Raji (cell line): ENCODE data around the gene C1orf35.
A peak's percentile ranks its signal among the peaks of the same experiment; 100 is the strongest.

Experiments used
- POLR2A ChIP-seq: IDR thresholded peaks from 2 replicates; pipeline ENCODE4 v1.6.1; 2011; ENCODE audit warnings: low read depth, low read length, control low read depth; ENCODE audit not compliant: insufficient read depth

C1orf35 gene

DNA sequence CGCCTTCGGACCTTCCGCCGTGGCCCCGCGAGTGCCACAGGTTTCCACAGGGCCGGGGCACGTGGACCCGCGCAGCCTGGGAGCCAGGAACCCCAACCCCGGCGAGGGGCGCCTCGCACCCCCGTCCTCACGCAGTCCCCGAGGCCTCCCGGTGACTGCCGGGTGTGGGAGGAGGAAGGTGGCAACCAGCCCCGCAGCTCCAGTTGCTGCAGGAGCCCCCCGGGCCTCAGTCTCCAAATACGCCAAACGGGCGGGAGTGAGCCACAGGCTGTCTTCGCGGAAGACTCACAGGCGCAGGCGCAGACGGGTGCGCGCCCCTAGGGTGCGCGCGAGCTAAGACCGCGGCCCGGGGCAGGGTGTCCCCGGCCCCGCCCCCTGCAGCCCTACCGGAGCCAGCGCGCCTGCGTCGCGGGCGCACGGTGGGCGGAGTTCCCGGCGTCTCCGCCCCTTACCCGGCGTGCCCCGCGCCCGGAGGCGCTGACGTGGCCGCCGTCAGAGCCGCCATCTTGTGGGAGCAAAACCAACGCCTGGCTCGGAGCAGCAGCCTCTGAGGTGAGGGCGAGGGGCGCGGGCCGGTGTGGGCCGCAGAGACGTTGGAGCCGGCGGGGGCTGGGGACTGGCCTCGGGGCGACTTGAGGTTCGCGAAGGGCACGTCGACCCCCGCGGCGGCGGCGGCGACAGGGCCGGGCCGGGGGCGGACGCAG is 20.8 kb downstream of the C1orf35 start, which contains the start of gene ARF1:
Gene ARF1 (plus strand): TSS at position 495 of the 704 bp plus-strand sequence. CDS start 14,407 bp downstream, outside the sequence.
- peak; percentile 74 for TF ChIP-seq POLR2A

DNA sequence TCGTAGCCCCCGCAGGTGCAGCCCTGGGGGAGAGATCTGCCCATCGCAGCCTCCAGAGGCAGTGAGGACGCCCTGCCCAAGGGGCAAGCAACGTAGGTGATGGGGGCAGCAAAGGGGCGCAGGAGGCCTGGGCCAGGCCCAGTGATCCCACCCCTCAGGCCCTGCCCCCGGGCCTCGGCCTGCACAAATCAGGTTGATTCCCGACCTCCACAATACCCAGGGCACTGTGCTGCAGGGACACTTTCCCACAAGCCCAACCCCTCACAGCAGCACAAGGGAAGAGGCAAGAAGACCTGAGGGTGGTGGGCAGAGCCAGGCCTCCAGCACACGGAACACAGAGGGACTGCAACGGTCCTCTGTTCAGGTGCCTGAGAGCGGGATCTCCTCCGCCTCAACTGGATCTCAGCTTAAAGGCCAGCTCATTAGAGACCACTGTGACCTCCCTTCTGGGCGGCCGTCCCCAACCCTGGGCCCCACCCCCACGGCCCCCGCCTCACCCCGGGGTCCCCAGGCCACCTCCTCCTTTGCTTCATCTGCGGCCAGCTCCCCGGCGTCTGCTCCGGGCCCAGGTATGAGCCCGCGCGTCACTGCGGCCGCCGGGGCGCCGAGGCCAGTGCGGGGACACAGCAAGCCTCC is 21.4 kb downstream of the C1orf35 start:
- no peak; the same call in 1 of the 2 replicates for TF ChIP-seq POLR2A

DNA sequence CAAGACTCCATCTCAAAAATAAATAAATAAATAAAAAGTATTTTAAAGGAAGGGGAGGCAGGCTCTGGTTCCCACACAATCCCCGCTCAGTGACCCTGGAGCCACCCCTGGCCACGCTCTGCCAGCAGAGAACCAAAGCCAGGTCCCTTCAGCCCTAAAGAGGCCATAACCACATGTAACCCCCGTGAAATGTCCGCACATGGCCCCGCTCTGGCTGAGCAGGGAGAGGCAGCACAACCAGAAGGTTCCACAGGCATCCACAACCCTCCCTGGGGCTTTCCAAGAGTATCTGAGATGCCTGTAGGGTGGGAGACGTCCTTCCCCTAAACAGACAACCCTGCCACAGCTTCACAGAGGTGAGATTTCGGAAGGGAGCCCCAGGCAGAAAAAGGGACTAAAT is 22.0 kb downstream of the C1orf35 start:
- TF ChIP-seq POLR2A: no peak

GRCh38 chr1:228079601-228080263 is 23.4 kb downstream of the C1orf35 start:
- no peak for TF ChIP-seq POLR2A

GRCh38 chr1:228079013-228079412 is 24.1 kb downstream of the C1orf35 start:
- no peak for TF ChIP-seq POLR2A

- peak; percentile 31; the same call in 1 of the 2 replicates for TF ChIP-seq POLR2A
Measured at GRCh38 chr1:228077565-228078330, 25.4 kb downstream of the C1orf35 start.

DNA sequence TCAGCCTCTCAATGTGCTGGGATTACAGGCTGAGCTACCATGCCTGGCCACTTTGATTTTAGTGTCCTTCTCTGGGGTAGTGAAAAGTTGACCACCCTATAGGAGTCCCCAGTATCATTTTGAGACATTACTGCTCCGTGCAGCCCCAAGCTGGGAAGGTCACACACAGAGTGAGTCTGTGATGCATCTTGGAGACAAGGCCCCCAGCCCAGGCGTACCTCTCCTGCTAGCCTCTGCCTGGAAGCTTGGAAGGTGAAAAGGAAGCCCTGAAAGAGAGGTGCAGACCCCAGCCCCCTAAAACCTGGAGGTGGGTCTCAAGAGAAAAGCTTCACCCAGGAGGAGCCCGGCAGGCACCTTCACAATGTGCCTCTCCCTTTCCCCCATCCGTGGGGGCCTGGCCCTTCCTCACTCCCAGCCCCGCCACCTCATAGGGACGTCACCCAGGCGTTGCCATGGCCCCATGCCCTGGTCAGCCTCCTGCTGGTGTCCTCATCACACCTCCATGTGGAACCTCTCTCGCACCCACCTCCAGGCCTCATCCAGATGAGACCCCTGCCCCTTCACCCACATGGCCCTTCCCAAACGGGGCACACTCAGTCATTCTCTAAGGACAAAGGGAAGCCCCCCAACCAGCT is 26.2 kb downstream of the C1orf35 start:
- 0 out of 2 replicates have a peak, but pooled peaks have one; percentile 11 for TF ChIP-seq POLR2A

GRCh38 chr1:228075801-228076271 is 27.3 kb downstream of the C1orf35 start:
- peak; percentile 39; the same call in 1 of the 2 replicates for TF ChIP-seq POLR2A

GRCh38 chr1:228074954-228075730 is 28.0 kb downstream of the C1orf35 start:
- peak; percentile 28; the same call in 1 of the 2 replicates for TF ChIP-seq POLR2A

GRCh38 chr1:228073857-228074545 is 29.1 kb downstream of the C1orf35 start:
- TF ChIP-seq POLR2A: peak; percentile 24; the same call in 1 of the 2 replicates

- TF ChIP-seq POLR2A: peak; percentile 8; the same call in 1 of the 2 replicates
Measured at GRCh38 chr1:228073061-228073856, 29.9 kb downstream of the C1orf35 start.

DNA sequence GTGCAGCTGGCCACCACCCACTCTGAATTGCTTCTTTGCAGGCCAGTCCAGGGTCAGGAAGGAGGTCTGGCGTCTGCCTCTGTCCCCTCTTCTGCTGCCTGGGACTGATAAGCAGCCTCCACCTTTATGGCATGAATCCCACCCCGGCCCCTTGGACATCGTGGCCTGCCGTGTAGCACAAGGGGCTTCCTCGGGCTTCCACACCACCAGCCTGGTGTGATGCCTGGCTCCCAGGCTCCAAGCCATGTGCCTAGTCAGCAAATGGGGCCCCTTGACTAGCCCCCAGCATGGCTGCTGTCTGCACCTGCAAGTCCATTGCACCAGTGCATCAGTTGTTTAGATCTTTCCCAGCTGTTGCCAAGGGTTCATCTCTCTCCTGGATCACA is 30.5 kb downstream of the C1orf35 start:
- TF ChIP-seq POLR2A: no peak

GRCh38 chr1:228071839-228072657 is 31.1 kb downstream of the C1orf35 start:
- TF ChIP-seq POLR2A: peak; percentile 39; the same call in 1 of the 2 replicates
